ENCODE measurements around the gene OTUD3. TPM values are rescaled to one million over a fixed set of nuclear protein-coding genes. Genes with fewer than 3 reads are reported as not detected.
A peak's percentile ranks its signal among the peaks of the same experiment; 100 is the strongest.

The OTUD3 gene
- total and polyA plus RNA-seq, 2 experiments from 2014 or later, result 1.8 to 3.2 TPM

DNA sequence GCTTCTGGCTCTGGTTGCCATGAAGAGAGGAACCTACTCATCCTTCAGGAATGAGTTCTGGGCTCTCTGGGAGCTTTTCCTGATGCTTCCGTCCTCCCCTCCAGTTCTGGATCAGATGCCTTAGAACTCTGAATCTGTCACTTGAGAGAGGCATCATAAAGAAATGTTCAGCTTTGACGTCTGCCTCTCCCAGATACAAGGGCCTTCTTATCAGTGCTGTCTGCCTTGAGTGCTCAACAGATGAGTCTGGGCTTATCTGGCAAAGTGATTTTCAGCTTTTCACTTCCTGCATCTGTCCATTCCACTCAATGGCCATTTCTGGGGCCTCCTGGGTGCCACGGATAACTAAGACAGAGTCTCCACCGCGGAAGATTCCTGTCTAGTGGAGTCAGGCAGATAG is 12.3 kb upstream of the OTUD3 start:
- no peak overlapping the region for H3K4me3 ChIP-seq
- no peak for TF ChIP-seq EZH2 (IDR thresholded peaks at IDR 0.05; ENCODE audit: insufficient read depth, poor library complexity, severe bottlenecking)
- no peak for TF ChIP-seq EZH2phosphoT487 (IDR thresholded peaks at IDR 0.05; ENCODE audit: insufficient read depth, low read depth)
- peak overlapping the region; percentile 62 for H3K27ac ChIP-seq
- peak; percentile 69 for DNase-seq
- 56 to 57% methylated on average over 5 of the region's 5 CpGs for WGBS, 2 experiments (ENCODE audit: low coverage in 1 of 2, low lambda C conversion rate in 2 of 2, missing lambda C conversion rate in 2 of 2)
- in situ Hi-C loops (cut with MboI), result no loop called here
- H3K27me3 ChIP-seq (replicated peaks; ENCODE audit: insufficient read depth), result no peaks in the 10 kb centered on the region
- peak overlapping the region; percentile 78 for H2AFZ ChIP-seq
- no peaks in the 10 kb centered on the region for H3K79me2 ChIP-seq (ENCODE audit: insufficient read depth)
- no peaks in the 10 kb centered on the region for H4K20me1 ChIP-seq (ENCODE audit: insufficient read depth)
- no peaks in the 10 kb centered on the region for H3K36me3 ChIP-seq (ENCODE audit: low read depth)
- 0 out of 2 replicates have a peak overlapping the region, but pooled peaks have one; percentile 8 for H3K9ac ChIP-seq
- peaks cover 28% of the 10 kb centered on the region for H3K4me1 ChIP-seq (ENCODE audit: insufficient read depth)
- peaks cover 36% of the 10 kb centered on the region for H3F3A ChIP-seq (ENCODE audit: insufficient read depth)
- H3K9me3 ChIP-seq (ENCODE audit: low read depth), result no peaks in the 10 kb centered on the region
- peak overlapping the region; percentile 56 for H3K4me2 ChIP-seq (ENCODE audit: unreplicated experiment)
- no peaks in the 10 kb centered on the region for H3K9me2 ChIP-seq (ENCODE audit: insufficient read depth)

DNA sequence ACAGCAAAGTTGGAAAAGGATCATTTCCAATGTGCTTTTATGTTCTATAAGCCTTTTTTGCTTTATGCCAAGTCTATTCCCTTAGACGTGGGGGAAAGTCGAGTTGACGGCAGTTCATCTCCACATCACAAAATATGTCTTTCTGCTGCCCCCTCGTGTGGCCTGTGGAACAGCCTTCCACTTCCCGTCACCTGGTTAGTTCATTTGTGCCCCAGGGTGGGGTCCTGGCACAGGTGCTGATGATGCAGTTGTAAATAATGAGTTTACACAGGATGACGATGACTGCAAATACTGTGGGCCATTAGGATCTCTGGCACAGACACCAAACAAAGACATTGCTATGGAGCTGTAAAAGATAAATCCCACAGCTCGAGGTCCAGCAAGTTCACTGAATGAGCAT is 10.0 kb upstream of the OTUD3 start:
- H3K4me3 ChIP-seq, result no peak overlapping the region
- peaks cover 16% of the 10 kb centered on the region for H3K4me1 ChIP-seq (ENCODE audit: insufficient read depth)
- TF ChIP-seq EZH2phosphoT487 (IDR thresholded peaks at IDR 0.05; ENCODE audit: insufficient read depth, low read depth), result no peak
- no peak for TF ChIP-seq EZH2 (IDR thresholded peaks at IDR 0.05; ENCODE audit: insufficient read depth, poor library complexity, severe bottlenecking)
- no peaks in the 10 kb centered on the region for H3K9me3 ChIP-seq (ENCODE audit: low read depth)
- no peaks in the 10 kb centered on the region for H4K20me1 ChIP-seq (ENCODE audit: insufficient read depth)
- H3F3A ChIP-seq (ENCODE audit: insufficient read depth), result peaks cover 19% of the 10 kb centered on the region
- in situ Hi-C loops (cut with MboI), result no loop called here
- H3K4me2 ChIP-seq (ENCODE audit: unreplicated experiment), result no peak overlapping the region
- no peak overlapping the region for H2AFZ ChIP-seq
- H3K9ac ChIP-seq, result no peak overlapping the region
- 42 to 49% methylated on average over 7 of the region's 7 CpGs for WGBS, 2 experiments (ENCODE audit: low coverage in 1 of 2, low lambda C conversion rate in 2 of 2, missing lambda C conversion rate in 2 of 2)
- no peaks in the 10 kb centered on the region for H3K79me2 ChIP-seq (ENCODE audit: insufficient read depth)
- peak; percentile 33 for DNase-seq
- H3K9me2 ChIP-seq (ENCODE audit: insufficient read depth), result no peaks in the 10 kb centered on the region
- no peaks in the 10 kb centered on the region for H3K27me3 ChIP-seq (replicated peaks; ENCODE audit: insufficient read depth)
- no peaks in the 10 kb centered on the region for H3K36me3 ChIP-seq (ENCODE audit: low read depth)
- no peak overlapping the region for H3K27ac ChIP-seq

DNA sequence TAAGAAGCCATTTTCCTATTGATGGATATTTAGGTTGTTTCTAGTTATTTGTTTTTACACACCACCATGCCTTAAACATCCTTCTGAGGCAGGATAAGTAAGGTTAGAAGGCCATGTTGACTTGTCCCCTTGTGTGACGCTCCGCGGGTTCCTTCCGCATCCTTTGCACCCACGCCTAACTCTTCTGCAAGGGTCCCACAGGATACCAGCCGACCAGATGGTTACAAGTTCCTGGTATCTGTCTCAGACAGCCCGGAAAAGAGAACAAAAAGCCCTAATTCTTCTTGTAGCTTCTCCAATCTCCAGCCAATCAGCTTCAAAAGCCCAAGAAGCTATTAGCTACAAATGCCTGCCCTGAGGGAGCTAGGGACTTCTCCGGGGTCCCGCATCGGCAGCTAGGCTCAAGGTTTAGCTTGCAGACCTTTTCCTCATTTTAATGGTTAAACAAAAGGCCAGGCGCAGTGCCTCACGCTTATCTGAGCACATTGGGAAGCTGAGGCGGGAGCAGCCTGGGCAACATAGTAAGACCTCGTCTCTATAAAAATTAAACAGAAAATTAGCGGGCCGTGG is 4.9 kb upstream of the OTUD3 start:
- Histone ChIP-seq H3K4me3 (no peak overlapping the region), H3K9ac (no peak overlapping the region), H3K4me2 (ENCODE audit: unreplicated experiment) (no peak overlapping the region), H2AFZ (no peak overlapping the region), H3K27ac (no peak overlapping the region), H3K4me1 (ENCODE audit: insufficient read depth) (no peaks in the 10 kb centered on the region), H3K9me2 (ENCODE audit: insufficient read depth) (no peaks in the 10 kb centered on the region), H3K9me3 (ENCODE audit: low read depth) (no peaks in the 10 kb centered on the region), H4K20me1 (ENCODE audit: insufficient read depth) (no peaks in the 10 kb centered on the region), H3K36me3 (ENCODE audit: low read depth) (no peaks in the 10 kb centered on the region), H3K79me2 (ENCODE audit: insufficient read depth) (no peaks in the 10 kb centered on the region), H3K27me3 (replicated peaks; ENCODE audit: insufficient read depth) (no peaks in the 10 kb centered on the region), H3F3A (ENCODE audit: insufficient read depth) (0 out of 2 replicates have a peak, but pooled peaks cover 4% of the 10 kb centered on the region)
- in situ Hi-C loops (cut with MboI), result no loop called here
- WGBS, 2 experiments (ENCODE audit: low coverage in 1 of 2, low lambda C conversion rate in 2 of 2, missing lambda C conversion rate in 2 of 2), result 87 to 89% methylated on average over 16 of the region's 16 CpGs
- TF ChIP-seq EZH2 (IDR thresholded peaks at IDR 0.05; ENCODE audit: insufficient read depth, poor library complexity, severe bottlenecking) (no peak), EZH2phosphoT487 (IDR thresholded peaks at IDR 0.05; ENCODE audit: insufficient read depth, low read depth) (no peak)
- DNase-seq, result no peak

DNA sequence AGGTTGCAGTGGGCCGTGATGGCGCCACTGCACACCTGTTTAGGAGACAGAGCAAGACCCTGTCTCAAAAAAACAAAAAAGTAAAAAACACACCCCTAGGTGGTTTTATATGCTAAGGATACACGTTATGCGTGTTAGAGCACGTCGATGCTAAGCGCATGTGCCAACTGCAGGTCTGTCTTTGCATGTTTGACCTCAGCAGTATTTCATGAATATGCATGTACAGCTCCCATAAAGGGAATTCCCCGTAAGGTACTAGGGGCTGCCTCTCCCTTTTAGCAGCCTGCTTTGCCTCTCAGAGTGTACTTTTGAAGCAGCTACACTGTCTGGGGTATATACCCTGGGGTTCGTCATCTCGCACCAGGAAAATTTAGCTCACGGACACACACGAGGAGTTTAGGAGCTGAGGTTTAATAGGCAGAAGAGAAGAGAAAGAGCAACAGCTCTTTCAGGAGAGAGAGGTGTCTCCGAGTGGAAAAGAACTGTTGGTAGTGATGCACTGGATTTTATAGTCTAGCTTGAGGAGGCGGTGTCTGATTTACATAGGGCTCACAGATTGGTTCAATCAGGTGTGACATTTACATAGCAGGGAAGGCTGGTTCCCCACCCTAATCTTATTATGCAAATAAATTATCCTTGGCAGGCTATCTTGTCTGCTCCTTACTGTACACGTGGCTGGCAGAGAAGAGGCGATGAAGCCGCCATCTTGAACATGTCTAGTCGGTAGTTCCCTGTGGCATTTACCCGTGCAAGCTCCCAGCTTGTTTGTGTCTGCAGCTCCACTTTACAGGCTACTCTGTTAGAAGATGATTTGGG is 4.2 kb upstream of the OTUD3 start:
- H3K4me3 ChIP-seq, result no peak overlapping the region
- no peaks in the 10 kb centered on the region for H3K27me3 ChIP-seq (replicated peaks; ENCODE audit: insufficient read depth)
- H3K79me2 ChIP-seq (ENCODE audit: insufficient read depth), result peaks cover 4% of the 10 kb centered on the region
- in situ Hi-C loops (cut with MboI), result no loop called here
- TF ChIP-seq EZH2phosphoT487 (IDR thresholded peaks at IDR 0.05; ENCODE audit: insufficient read depth, low read depth), result no peak
- TF ChIP-seq EZH2 (IDR thresholded peaks at IDR 0.05; ENCODE audit: insufficient read depth, poor library complexity, severe bottlenecking), result no peak
- DNase-seq, result peak; percentile 33
- no peaks in the 10 kb centered on the region for H3K4me1 ChIP-seq (ENCODE audit: insufficient read depth)
- H3K9me3 ChIP-seq (ENCODE audit: low read depth), result no peaks in the 10 kb centered on the region
- H3K9ac ChIP-seq, result no peak overlapping the region
- 43 to 48% methylated on average over 19 of the region's 19 CpGs for WGBS, 2 experiments (ENCODE audit: low coverage in 1 of 2, low lambda C conversion rate in 2 of 2, missing lambda C conversion rate in 2 of 2)
- no peaks in the 10 kb centered on the region for H4K20me1 ChIP-seq (ENCODE audit: insufficient read depth)
- H3F3A ChIP-seq (ENCODE audit: insufficient read depth), result 0 out of 2 replicates have a peak, but pooled peaks cover 4% of the 10 kb centered on the region
- H3K9me2 ChIP-seq (ENCODE audit: insufficient read depth), result no peaks in the 10 kb centered on the region
- no peaks in the 10 kb centered on the region for H3K36me3 ChIP-seq (ENCODE audit: low read depth)
- peak overlapping the region; percentile 82 for H2AFZ ChIP-seq
- no peak overlapping the region for H3K27ac ChIP-seq
- no peak overlapping the region for H3K4me2 ChIP-seq (ENCODE audit: unreplicated experiment)

Measured in GM23248 (cell line).